Activated CD4-positive, alpha-beta T cell treated with anti-CD3 and anti-CD28 coated beads for 24 hours (primary cell): ENCODE measurements around the gene PSMC3.
A peak's percentile ranks its signal among the peaks of the same experiment; 100 is the strongest.

Source experiments
- DNase-seq, 2 donors: peaks; one replicate each; pipeline ENCODE4 v3.0.0-alpha.2; 2020; ENCODE audit warnings: low read depth in 2 of 2

PSMC3 gene

DNA sequence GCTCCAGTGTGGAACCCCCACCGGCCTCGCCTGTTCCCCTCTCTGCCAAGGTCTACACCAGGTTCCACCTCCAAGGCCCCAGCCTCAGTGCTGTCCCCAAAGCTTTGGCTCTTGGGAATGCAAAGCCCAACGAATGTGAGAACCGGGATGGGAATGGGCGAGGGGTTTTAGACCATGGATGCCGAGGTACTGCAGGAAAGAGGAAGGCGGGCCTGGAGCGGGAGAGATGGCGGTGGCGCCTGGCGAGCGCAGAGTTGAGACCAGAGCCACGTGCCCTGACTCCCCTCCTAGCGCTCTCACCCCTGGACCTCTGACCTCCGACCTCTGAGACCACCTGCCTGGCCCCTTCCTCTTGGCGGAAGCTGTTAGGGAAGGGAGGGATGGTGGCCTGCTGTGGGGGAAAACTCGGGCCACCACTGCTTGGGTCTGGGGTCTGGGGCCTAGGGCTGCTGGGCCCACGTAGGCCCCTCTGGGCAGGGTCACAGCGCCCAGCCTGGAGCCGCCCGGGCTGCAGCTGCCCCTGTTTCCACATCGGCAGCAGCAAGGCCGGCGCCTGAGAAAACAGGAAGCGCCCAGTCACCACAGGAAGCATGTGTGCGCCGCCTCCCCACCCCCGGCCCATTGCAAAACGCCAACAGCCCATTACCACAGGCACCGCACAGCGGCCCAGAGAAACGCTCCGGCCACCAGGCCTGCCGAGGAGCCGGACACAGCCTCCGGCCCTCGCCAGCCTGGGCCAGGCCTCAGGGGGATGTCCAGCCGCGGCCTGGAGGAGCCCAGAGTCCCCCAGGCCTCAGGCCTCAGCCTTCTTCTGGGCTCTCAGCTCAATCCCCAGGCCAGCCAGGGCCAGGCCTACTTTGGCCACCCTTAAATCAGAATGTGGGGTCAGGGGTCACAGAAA lies 31.7 kb downstream of the PSMC3 start:
- DNase-seq, result peak in 1 of 2 donors; percentile 36

DNA sequence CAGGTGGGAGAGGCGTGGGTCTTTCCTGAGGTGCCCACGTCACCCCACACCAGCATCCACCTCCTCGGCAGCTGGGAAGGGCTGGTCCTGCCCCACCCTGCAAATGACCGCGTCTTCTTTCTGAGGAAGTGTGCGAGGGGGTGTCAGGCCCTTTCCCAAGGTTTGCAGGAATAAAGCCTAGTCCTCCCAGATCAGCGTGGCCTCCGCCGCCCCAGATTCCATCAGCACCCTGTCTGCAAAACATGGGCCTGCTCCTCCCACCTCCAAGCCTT lies 32.3 kb downstream of the PSMC3 start:
- no peak for DNase-seq

DNA sequence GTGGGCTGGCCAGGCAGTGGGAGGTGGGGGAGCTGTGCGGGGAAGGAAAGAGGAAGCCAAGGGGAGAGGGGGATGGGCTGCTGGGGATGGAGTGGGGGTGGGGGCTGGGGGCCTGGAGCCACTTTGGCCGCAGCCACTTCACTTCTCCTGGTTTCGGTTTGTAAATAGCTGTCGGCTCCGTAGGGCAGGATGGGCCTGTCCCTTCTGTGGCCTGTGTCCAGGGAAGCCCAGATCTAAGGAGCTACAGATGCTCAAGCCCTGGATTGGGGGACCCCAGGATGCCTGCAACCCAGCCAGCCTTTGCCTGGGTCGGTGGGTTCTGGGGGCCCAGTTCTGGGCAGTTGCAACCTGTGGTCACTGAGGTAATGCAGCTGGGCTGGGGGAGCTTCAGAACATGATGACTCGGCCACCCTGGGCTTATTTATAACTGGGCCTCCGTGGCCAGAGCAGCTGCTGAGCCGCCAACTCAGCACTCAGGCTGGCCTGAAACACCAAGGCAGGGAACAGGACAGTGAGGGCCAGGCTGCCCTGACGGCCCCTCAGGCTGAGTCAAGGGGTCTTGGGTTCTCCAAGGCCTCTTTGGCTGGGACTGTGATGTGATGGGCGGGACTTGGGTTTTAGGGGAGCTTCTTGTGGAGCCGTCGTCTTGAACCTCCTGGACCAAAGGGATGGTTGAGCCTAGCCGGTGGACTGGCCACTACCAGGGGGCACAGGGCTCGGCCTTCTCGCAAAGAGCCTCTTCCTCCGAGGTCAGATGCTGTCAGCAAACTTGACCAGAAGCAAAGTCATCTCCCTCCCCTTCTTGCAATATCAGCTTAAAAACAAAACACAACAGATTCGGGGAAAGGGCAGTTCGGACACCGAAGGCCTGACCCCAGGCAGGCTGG lies 32.8 kb downstream of the PSMC3 start:
- DNase-seq, result no peak

DNA sequence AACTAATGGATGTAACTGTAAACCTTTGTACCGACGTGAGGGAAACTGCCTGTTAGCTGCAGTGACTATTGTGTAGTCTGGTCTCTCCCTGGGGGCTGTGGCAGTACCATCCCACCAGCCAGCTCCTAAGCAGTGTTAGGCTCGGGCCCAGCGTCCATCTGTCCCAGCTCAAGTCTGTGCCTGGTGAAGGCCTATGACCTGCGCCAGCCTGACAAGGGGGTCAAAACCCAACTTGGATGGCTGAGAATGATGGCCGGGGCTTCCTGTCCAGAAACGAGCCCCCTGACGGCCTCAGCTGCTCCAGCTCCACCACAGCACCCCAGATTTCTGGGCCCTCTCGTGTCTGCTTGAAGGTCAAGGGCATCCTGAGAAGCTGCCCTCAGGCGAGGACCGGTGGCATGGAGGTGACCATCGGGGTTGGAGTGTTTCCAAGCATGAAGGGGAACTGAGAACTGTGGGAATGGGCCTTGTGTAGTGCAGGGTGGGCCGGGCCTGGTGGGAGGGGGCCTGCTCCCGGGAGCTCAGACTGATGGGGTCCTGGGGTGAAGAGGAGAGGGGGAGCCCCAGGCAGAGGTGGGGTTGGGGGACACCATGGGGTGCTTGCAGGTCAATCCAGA lies 33.6 kb downstream of the PSMC3 start:
- no peak for DNase-seq

DNA sequence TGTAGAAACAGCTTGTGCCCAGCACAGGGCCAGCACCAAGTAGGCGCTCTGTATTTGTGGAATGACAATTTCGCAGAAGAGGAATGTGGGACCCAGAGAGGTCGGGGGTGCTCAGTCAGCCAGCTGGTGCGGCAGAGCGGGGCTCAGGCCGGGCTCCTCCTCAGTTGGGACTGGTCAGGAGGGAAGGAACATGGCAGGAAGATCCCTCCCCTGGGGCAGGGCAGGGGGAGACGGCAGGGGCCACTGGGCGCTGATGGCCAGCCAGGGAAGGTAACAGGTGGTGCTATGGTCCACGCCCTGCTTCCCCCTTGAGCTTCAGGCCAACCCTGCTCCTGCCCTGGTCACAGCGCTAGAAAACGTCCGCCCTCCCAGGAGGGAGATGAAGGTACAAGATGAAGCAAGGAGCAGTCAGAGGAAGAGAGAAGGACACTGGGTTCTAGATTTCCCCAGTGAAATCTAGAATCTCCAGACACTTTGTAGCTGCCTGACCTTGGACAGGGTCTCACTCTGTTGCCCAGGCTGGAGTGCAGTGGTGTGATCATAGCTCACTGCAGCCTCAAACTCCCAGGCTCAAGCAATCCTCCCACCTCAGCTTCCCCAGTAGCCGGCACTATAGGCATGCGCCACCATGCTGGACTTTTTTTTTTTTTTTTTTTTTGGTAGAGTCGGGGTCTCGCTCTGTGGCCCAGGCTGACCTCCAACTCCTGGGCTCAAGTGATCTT lies 34.4 kb downstream of the PSMC3 start:
- DNase-seq, result no peak

DNA sequence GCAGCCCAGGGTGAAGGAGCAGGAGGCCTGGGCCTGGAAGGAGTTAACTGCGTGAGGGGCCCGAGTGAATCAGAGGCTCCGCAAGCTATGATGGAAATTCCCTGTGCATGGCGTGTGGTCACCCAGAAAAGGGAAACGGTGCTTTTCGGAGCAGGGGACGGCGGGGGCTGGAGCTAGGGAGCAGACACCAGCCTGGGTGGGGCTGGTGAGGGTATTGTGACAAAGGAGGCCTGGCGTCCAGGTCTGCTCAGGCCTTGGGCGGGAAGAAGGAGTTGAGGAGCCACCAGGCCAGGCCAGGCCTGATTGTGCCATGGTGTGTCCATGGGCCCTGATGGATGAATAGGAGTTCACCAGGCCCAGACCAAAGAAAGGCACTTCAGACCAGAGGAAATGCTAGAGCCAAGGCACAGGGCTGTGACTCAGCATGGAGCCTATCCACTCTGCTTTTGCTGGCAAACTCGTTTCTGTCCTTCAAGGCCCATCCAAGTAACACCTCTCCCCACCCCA lies 35.1 kb downstream of the PSMC3 start:
- no peak for DNase-seq

DNA sequence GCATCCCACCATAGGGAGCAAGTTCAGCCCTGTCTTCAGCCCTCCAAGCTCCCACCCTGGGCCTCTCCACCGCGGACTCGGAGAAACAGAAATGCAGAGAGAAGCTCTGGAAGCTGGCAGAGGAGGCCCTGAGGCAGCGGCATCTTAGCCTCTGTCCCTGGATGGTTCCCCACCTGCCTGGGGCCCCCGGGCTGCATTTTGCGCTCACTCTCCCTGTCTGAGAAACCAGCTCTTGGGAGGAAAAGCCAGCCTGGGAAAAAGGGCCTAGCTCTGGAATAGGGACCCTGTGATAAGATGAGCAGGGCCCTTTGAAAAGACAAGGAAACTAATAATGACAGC lies 35.8 kb downstream of the PSMC3 start:
- no peak for DNase-seq

DNA sequence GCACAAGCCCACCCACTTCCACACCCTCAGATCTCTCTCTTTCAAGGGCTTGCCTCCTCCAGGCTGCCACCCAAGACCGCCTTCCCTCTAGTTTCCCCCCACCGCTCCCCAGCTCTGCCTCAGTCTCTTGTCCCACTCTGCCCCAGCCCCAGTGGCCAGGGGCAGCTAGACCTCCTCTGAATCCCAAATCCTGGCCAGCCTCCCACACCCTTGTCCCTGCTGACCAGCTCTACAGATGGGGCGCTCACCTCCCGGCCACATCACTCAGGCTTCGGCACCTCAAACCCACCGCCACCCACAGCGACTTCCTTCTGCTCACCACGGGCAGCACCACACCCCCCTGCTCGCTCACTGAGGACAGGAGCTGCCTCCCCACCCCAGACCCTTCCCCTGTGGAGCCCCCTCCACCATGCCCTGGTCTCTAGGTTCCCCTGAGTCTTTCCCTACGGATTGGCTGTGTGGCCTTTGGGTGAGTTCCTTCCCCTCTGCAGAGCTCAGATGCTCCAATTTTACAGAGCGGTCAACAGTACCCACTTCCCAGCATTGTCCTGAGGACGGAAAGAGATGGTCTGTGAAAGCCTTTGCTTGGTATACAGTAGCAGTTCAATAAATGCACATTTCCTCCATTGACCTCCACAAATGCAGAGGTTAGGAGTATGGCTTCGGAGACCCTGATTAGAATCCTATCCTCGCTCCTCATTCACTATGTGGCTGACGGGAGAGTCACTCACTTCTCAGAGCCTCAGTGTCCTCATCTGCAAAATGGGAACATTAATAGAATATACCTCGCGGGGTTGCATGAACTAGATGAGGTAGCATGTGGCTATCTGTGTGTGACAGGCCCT lies 36.4 kb downstream of the PSMC3 start:
- DNase-seq, result no peak

DNA sequence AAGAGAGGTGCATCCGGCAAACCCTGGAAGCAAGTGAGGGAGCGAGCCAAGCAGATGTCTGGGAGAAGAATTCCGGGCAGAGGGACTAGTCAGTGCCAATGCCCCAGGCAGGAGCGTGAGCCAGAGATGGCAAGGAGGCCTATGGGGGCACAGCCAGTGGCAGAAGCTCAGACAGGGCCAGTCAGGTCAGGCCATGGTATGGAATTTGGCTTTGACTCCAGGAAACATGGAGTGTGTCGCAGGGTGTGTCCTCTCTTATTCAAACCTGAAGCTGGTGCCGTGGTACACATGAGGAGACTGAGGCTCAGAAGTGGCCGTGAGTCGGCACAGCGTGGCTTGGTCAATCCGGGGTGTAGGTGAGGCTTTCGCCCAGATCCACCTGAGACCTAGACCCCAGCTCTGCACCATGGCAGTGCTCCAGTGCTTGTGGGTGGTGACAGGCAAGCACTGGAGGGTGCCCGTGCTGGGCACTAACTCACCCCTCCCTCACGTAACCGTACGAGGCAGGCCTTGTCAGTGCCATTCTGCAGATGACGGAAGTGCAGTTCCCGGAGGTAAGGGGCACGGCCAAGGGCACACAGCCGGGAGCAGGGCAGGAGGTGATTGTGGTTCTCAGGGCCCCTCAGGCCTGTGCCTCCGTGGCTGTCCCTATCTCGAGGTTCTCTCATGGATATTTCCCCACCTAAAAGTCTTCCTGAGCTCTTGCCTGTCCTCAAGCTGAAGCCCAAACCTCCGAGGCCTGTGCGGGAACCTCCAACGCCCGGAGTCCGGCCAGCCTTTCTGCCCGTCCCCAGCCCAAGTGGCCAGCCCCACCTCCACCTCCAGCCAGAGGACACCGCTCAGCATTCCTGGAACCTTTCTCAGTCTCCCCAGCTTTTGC lies 37.3 kb downstream of the PSMC3 start:
- DNase-seq, result no peak

DNA sequence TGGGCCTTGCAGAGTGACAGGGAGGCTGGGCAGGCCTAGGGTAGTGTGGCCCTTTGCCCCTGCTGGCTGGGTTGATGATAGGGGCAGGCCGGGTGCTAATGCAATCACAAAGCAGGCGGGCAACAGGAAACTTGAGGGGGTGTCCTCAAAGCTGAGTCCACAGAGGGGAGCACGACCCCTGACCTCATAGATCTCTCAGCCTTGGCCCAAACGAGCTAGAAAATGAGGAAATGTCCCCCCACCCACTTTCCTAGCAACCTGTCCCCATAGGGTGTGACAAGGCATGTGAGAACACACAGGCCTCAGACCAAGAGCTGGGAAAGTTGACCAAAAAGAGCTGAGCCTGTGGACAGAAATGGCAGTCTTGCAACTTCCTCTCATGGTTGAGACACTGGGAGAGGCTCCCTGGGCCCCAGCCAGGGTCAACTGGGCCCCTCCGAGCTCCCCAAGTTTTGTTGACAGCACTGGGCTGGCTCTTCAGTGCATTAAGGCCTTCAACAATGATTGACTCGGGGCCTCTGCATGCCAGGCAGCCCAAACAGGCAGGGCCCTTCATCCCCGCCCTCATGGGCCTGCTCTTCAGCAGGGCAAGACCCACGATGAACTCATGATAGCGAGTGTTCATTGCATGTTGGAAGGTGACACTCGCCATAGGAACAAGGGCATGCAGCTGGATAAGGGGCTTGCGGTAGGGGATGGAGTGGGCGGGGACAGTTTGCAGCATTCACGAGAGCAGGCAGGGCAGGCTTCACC lies 38.1 kb downstream of the PSMC3 start:
- DNase-seq, result no peak

DNA sequence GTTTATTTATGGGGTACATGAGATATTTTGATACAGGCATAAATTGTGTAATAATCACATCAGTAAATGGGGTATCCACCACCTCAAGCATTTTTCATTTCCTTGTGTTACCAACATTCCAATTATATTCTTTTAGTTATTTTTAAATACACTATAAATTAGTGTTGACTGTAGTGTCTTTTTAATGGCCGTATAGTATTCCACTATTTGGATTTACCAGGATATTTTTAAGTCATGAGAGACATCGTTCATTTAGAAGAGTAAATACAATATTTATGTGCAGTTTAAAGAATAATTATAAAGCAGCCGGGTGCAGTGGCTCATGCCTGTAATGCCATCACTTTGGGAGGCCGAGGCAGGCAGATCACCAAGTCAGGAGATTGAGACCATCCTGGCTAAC lies 41.7 kb downstream of the PSMC3 start:
- DNase-seq, result no peak

DNA sequence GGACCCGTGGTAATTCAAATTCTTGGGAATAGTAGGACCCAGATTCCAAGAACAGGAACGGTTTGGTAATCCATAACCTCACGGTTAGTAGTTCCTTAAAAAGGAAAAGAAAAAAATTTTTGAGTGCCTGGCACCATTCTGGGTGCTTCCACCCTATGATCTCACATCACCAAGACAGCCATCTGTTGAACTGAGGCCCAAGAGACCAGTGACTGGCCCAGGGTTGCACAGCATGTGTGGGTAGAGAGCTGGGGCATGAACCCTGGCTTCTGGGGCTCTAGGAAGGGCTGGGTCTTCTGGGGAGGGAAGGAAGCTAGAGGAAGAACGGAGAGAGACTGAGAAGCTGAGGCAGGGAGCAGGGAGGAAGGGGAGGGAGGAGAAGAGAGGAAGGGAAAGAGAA lies 43.2 kb downstream of the PSMC3 start:
- no peak for DNase-seq

DNA sequence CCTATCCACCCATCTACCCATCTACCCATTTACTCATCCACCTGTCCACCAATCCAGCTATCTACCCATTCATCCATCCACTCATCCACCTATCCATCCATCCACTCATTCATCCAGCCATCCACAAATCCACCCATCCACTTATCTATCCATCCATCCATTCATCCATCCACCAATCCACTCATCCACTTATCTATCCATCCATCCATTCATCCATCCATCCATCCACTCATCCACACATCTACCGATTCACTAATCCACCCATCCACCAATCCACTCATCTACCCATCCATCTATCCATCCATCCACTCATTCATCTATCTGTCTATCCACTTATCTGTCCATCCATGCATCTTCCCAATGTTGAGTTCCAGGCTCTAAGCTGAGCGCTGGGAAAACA lies 46.2 kb downstream of the PSMC3 start:
- DNase-seq, result no peak

DNA sequence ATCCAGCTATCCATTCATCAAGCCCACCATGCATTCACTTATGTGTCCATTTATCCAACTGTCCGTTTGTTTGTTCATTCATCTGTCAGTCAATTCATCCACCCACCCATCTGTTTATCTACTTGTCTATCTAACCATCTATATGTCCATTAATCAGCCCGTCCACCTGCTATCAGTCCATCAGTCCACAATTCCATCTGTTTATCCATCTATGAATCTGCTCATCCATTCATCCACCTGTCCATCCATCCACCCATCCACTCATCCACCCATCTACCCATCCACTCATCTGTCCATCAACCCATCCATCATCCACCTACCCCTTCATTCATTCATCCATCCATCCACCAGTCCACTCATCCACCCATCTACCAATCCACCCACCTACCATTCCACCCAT lies 46.9 kb downstream of the PSMC3 start:
- no peak for DNase-seq

DNA sequence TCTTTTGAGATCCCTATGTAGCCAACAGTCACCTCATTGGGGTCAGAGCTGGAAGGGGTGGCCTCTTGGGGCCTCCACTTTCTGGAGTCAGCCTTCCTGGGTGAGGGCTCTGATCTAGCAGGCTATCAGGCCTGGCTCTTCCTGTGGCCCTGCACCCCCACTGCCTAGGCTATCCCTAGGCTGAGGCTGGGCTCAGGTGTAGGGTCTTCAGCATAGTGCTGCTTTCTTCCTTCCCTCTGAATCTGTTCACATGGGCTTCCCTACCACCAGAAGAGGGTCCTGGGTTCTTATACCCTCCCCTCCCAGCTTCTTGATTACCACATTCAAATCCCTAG lies 47.4 kb downstream of the PSMC3 start:
- DNase-seq, result no peak

DNA sequence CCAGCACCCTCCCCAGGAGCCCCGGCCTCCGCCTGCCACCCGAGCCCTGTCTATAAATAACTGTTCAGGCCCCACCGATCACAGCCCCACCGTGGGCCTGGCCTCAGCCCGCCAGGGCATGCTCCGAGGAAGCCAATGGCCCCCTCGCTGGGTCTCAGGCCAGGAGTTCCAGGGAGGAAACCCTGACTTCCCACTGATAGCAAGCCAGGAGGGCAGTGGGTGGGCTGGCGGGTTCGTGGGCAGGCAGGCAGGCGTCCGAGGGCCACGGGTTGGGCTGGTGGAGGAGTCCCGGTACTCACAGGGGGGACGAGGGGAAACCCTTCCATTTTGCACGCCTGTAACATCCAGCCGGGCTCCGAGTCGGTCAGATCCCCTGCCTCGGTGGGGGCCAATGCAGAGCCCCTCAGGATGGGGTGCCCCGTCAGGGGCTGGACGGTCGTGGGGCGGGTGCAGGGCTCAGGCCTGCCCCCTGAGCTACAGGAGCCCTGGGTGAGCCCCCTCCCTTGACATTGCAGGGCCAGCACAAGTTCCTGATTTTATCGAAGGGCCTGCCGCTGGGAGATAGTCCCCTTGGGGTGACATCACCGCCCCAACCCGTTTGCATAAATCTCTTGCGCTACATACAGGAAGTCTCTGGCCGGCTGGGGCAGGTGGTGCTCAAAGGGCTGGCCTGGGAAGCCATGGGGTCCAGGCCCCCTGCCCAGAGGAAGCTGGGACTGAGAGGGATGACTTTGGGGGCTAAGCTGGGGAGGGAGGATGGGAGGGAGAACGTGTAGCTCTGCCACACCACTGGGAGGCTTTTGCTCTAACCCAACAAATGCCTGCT lies 48.0 kb downstream of the PSMC3 start, which contains the start of gene SPI1:
Gene SPI1 (minus strand): TSS at position 538 of the 826 bp plus-strand sequence. CDS start 194 bp downstream, at position 344.
- DNase-seq, result no peak

DNA sequence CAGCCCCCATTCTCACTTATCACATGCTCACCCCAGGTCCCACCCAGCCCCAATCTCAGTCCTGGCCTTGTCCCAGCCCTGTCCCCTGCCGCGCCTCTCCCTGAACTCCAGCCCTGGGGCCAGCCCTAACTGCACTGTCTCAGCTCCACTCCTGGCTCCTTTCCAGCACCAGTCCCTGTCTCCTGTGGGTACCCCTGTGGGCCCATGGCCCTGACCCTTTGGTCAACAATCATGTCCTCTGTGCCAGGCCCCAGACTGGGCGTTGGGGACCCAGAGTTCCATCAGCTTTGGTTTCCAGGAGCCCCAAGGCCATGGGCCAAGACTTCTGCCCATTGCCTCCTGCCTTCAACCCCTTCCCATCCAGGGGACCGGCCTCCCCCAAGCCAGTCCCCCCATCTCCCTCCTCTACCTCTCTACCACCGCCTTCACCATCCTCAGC lies 48.6 kb downstream of the PSMC3 start:
- no peak for DNase-seq
